OCI-LY1 (cell line): ENCODE data around the gene CEP126.

Source experiments
- H2AFZ ChIP-seq: fragments of 200-600 bp; sonication (generic), shearing (Covaris generic); 2 replicates; pipeline ENCODE4 v1.6.0; 2014; ENCODE audit warnings: antibody characterized with exemption, mild to moderate bottlenecking, low read length
- H3F3A ChIP-seq: fragments of 200-600 bp; sonication (generic), shearing (Covaris generic); 2 replicates; pipeline ENCODE4 v1.6.0; 2014; ENCODE audit warnings: mild to moderate bottlenecking, antibody characterized with exemption, low read length, moderate library complexity; ENCODE audit not compliant: insufficient read depth
- H3K27ac ChIP-seq: fragments of 200-600 bp; sonication (generic); 2 replicates; pipeline ENCODE4 v1.5.1; 2014; ENCODE audit warnings: low read length, mixed run types, mild to moderate bottlenecking, low read depth; ENCODE audit not compliant: poor library complexity, severe bottlenecking
- H3K27me3 ChIP-seq: fragments of 200-600 bp; sonication (generic); 2 replicates; pipeline ENCODE4 v1.6.0; 2014; ENCODE audit warnings: antibody characterized with exemption, mild to moderate bottlenecking, low read length, moderate library complexity; ENCODE audit not compliant: insufficient read depth
- H3K36me3 ChIP-seq: fragments of 200-600 bp; sonication (generic); 2 replicates; pipeline ENCODE4 v1.6.1; 2014; ENCODE audit warnings: mild to moderate bottlenecking, antibody characterized with exemption, low read length, moderate library complexity, mixed read lengths; ENCODE audit not compliant: insufficient read depth
- H3K4me1 ChIP-seq: fragments of 200-600 bp; sonication (generic); 2 replicates; pipeline ENCODE4 v1.5.1; 2014; ENCODE audit warnings: mild to moderate bottlenecking, low read length, moderate library complexity; ENCODE audit not compliant: insufficient read depth, severe bottlenecking
- H3K4me2 ChIP-seq: fragments of 200-600 bp; sonication (generic), shearing (Covaris generic); 2 replicates; pipeline ENCODE4 v1.6.1; 2014; ENCODE audit warnings: low read length
- H3K4me3 ChIP-seq: fragments of 200-600 bp; sonication (generic); 2 replicates; pipeline ENCODE4 v1.5.1; 2014; ENCODE audit warnings: low read length, low read depth, mild to moderate bottlenecking, mixed read lengths; ENCODE audit not compliant: poor library complexity, severe bottlenecking
- H3K79me2 ChIP-seq: fragments of 200-600 bp; shearing (Covaris generic); 2 replicates; pipeline ENCODE4 v1.6.1; 2016; ENCODE audit warnings: mixed run types, low read length, mixed read lengths; ENCODE audit not compliant: insufficient read depth
- H3K9ac ChIP-seq: fragments of 200-600 bp; sonication (generic), shearing (Covaris generic); 2 replicates; pipeline ENCODE4 v1.6.1; 2014; ENCODE audit warnings: mild to moderate bottlenecking, low read length, mixed read lengths
- H3K9me2 ChIP-seq: fragments of 200-600 bp; sonication (generic), shearing (Covaris generic); 2 replicates; pipeline ENCODE4 v1.6.1; 2014; ENCODE audit warnings: low read depth, mild to moderate bottlenecking, low read length, mixed read lengths
- H3K9me3 ChIP-seq: fragments of 200-600 bp; shearing (Covaris generic); 2 replicates; pipeline ENCODE4 v1.6.1; 2014; ENCODE audit warnings: low read length, mixed read lengths
- H4K20me1 ChIP-seq: fragments of 200-600 bp; sonication (generic), shearing (Covaris generic); 2 replicates; pipeline ENCODE4 v1.6.0; 2016; ENCODE audit warnings: mild to moderate bottlenecking, low read length; ENCODE audit not compliant: insufficient read depth
- CTCF ChIP-seq: fragments of 200-600 bp; sonication (generic), shearing (Covaris generic); IDR thresholded peaks from 2 replicates; pipeline ENCODE4 v1.5.1; 2017; ENCODE audit warnings: mild to moderate bottlenecking, antibody characterized with exemption, low read length, moderate library complexity, mixed read lengths
- EZH2 ChIP-seq: fragments of 200-600 bp; sonication (generic), shearing (Covaris generic); IDR thresholded peaks from 2 replicates; pipeline ENCODE4 v1.8.0; 2017; ENCODE audit warnings: borderline replicate concordance, mixed run types, mild to moderate bottlenecking, antibody characterized with exemption, low read length, moderate library complexity, mixed read lengths

CEP126 gene

GRCh38 chr11:101870510-101870909, 44.3 kb upstream of the CEP126 start:
- Histone ChIP-seq H3K4me1 (no peaks in the 10 kb centered on the region), H3K36me3 (no peaks in the 10 kb centered on the region), H3K9ac (no peak overlapping the region), H4K20me1 (no peaks in the 10 kb centered on the region), H3K27me3 (no peaks in the 10 kb centered on the region), H3K4me2 (no peak overlapping the region), H2AFZ (no peak overlapping the region), H3K79me2 (no peaks in the 10 kb centered on the region), H3K27ac (no peak overlapping the region), H3F3A (no peaks in the 10 kb centered on the region), H3K9me3 (no peaks in the 10 kb centered on the region), H3K9me2 (no peaks in the 10 kb centered on the region), H3K4me3 (no peak overlapping the region)
- no peak for TF ChIP-seq CTCF
- no peak for TF ChIP-seq EZH2

DNA sequence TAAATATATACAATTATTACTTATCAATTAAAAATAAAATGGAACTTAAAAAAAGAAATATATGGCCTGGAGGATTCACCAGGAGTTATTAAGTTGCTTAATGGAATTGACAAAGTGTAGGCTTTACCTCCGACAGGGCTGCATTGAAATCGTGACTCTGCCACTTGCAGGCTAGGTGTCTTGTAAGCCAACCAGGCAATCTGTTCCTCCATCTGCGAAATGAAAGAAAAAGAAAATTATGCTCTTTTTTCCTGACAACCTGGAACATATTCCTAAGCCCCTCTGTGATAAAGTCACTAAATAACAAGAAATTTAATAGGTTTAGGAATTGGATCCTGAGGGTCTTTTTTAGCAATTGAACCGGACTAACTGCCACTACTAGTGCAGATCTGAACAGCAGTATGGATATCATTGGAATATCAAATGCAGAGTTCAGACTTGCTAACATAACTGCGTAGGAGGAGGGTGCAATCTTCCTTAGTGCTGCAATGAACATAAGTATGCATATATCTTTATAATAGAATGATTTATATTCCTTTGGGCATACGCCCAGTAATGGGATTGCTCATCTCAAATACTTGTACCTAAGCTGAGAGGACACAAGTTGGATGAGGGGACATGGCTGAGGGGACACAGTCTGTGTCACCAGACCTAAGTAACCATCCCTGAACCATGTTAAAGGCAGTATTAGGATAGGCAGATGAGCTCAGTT, 42.5 kb upstream of the CEP126 start:
- Histone ChIP-seq H3K4me3 (no peak overlapping the region), H3K36me3 (no peaks in the 10 kb centered on the region), H3K4me2 (no peak overlapping the region), H4K20me1 (no peaks in the 10 kb centered on the region), H2AFZ (no peak overlapping the region), H3K9me2 (no peaks in the 10 kb centered on the region), H3K79me2 (no peaks in the 10 kb centered on the region), H3K27ac (no peak overlapping the region), H3K9ac (no peak overlapping the region), H3K4me1 (no peaks in the 10 kb centered on the region), H3K9me3 (no peaks in the 10 kb centered on the region), H3F3A (no peaks in the 10 kb centered on the region), H3K27me3 (no peaks in the 10 kb centered on the region)
- no peak for TF ChIP-seq EZH2
- no peak for TF ChIP-seq CTCF

DNA sequence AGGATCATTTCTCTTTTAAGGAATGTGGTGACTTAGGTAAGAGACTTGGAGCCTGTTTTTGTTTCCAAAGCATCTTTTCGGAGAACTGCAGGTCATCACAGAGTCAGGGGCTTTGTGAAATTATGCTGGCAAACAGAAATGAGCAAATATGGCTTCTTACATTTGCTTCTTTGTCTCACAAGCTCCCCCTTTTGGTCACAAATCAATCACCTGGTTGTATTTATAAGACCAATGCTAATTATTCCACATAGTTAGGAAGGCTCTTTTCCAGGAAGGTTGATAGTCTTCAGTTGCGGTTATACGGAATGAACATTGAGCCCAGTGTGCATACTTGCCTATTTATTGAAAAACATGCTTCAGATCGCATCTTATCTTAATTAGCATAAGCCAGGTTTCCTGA, 34.6 kb upstream of the CEP126 start:
- no peak for TF ChIP-seq EZH2
- TF ChIP-seq CTCF = peak; percentile 65; the same call in 1 of the 2 replicates
- no peak overlapping the region for H3K9ac ChIP-seq
- no peaks in the 10 kb centered on the region for H3K9me2 ChIP-seq
- H3K4me3 ChIP-seq = no peak overlapping the region
- H3K36me3 ChIP-seq = no peaks in the 10 kb centered on the region
- no peak overlapping the region for H3K4me2 ChIP-seq
- H4K20me1 ChIP-seq = no peaks in the 10 kb centered on the region
- H3F3A ChIP-seq = no peaks in the 10 kb centered on the region
- H2AFZ ChIP-seq = no peak overlapping the region
- H3K27me3 ChIP-seq = no peaks in the 10 kb centered on the region
- H3K79me2 ChIP-seq = no peaks in the 10 kb centered on the region
- no peak overlapping the region for H3K27ac ChIP-seq
- no peaks in the 10 kb centered on the region for H3K9me3 ChIP-seq
- H3K4me1 ChIP-seq = no peaks in the 10 kb centered on the region
